Ishikawa (cell line): ENCODE measurements around the gene MLXIPL.

ENCODE experiments used
- CEBPB ChIP-seq: IDR thresholded peaks from 2 replicates; pipeline ENCODE4 v1.6.1; 2012
- CREB1 ChIP-seq: IDR thresholded peaks from 2 replicates; pipeline ENCODE4 v1.6.1; 2012; ENCODE audit warnings: low read depth
- EGR1 ChIP-seq: IDR thresholded peaks from 2 replicates; pipeline ENCODE4 v1.6.1; 2012
- EP300 ChIP-seq: IDR thresholded peaks from 2 replicates; pipeline ENCODE4 v1.6.1; 2012; ENCODE audit warnings: borderline replicate concordance
- FOXM1 ChIP-seq: IDR thresholded peaks from 2 replicates; pipeline ENCODE4 v1.6.1; 2012; ENCODE audit warnings: low read depth, borderline replicate concordance
- MAX ChIP-seq: IDR thresholded peaks from 2 replicates; pipeline ENCODE4 v1.6.1; 2012
- NFIC ChIP-seq: IDR thresholded peaks from 2 replicates; pipeline ENCODE4 v1.6.1; 2012
- RAD21 ChIP-seq: IDR thresholded peaks from 2 replicates; pipeline ENCODE4 v1.6.1; 2012; ENCODE audit warnings: low read depth
- REST ChIP-seq: IDR thresholded peaks from 2 replicates; pipeline ENCODE4 v1.6.1; 2012; ENCODE audit warnings: low read depth, mild to moderate bottlenecking
- TAF1 ChIP-seq: IDR thresholded peaks from 2 replicates; pipeline ENCODE4 v1.6.1; 2012; ENCODE audit warnings: low read depth, mild to moderate bottlenecking
- TCF12 ChIP-seq: IDR thresholded peaks from 2 replicates; pipeline ENCODE4 v1.6.1; 2012; ENCODE audit warnings: low read depth
- TEAD4 ChIP-seq: IDR thresholded peaks from 2 replicates; pipeline ENCODE4 v1.6.1; 2012
- USF1 ChIP-seq: IDR thresholded peaks from 2 replicates; pipeline ENCODE4 v1.6.1; 2012
- YY1 ChIP-seq: IDR thresholded peaks from 2 replicates; pipeline ENCODE4 v1.6.1; 2012; ENCODE audit warnings: low read depth
- ZBTB7A ChIP-seq: IDR thresholded peaks from 2 replicates; pipeline ENCODE4 v1.6.1; 2012; ENCODE audit warnings: low read depth

Gene MLXIPL

GRCh38 chr7:73557108-73557396 lies 67.3 kb downstream of the MLXIPL start:
- TF ChIP-seq TAF1 (no peak), ZBTB7A (no peak), MAX (no peak; the same call in 1 of the 2 replicates), TEAD4 (no peak), CREB1 (0 out of 2 replicates have a peak, but pooled peaks have one; percentile 34), TCF12 (no peak), REST (no peak)

GRCh38 chr7:73556208-73557107 lies 67.9 kb downstream of the MLXIPL start:
- TF ChIP-seq MAX = no peak
- TF ChIP-seq RAD21 = no peak
- no peak for TF ChIP-seq NFIC
- TF ChIP-seq TCF12 = no peak
- TF ChIP-seq CREB1 = no peak
- TF ChIP-seq EP300 = no peak
- TF ChIP-seq TEAD4 = no peak
- no peak for TF ChIP-seq ZBTB7A
- TF ChIP-seq TAF1 = no peak

GRCh38 chr7:73555411-73555982 lies 68.8 kb downstream of the MLXIPL start:
- TF ChIP-seq FOXM1 (no peak), EGR1 (no peak), MAX (no peak), YY1 (no peak), TEAD4 (no peak)

- no peak for TF ChIP-seq NFIC
- TF ChIP-seq FOXM1 = no peak
- no peak for TF ChIP-seq CEBPB
- TF ChIP-seq YY1 = no peak
- TF ChIP-seq EGR1 = no peak
- no peak for TF ChIP-seq TEAD4
- TF ChIP-seq USF1 = no peak
- TF ChIP-seq MAX = no peak
- no peak for TF ChIP-seq TAF1
- TF ChIP-seq RAD21 = no peak
- no peak for TF ChIP-seq CREB1
- no peak for TF ChIP-seq TCF12
- no peak for TF ChIP-seq EP300
- TF ChIP-seq ZBTB7A = no peak
- TF ChIP-seq REST = no peak
These were observed 75.1 kb downstream of the MLXIPL start for GRCh38 chr7:73549176-73549575.

GRCh38 chr7:73547841-73548240 lies 76.5 kb downstream of the MLXIPL start:
- TF ChIP-seq CREB1 (no peak), YY1 (no peak), EP300 (no peak), EGR1 (no peak), CEBPB (no peak), REST (no peak), USF1 (no peak), TAF1 (no peak), NFIC (no peak), MAX (no peak), ZBTB7A (no peak), TCF12 (no peak), TEAD4 (no peak), RAD21 (no peak), FOXM1 (no peak)
